Measurements from ENCODE around the gene NF1. TPM values are rescaled to one million over a fixed set of nuclear protein-coding genes. Genes with fewer than 3 reads are reported as not detected.
"Not testable (repeated sequence)": the region's sequence is repeated elsewhere in the genome, so short reads cannot be mapped to it uniquely, and the experiment has no call there.

NF1 gene
- total RNA-seq, 1 donor, result 79.7 TPM

GRCh38 chr17:31381165-31381668 lies 286.4 kb downstream of the NF1 start:
- no peak for DNase-seq (ENCODE audit: low read depth)
- TF ChIP-seq, protein P1, sequence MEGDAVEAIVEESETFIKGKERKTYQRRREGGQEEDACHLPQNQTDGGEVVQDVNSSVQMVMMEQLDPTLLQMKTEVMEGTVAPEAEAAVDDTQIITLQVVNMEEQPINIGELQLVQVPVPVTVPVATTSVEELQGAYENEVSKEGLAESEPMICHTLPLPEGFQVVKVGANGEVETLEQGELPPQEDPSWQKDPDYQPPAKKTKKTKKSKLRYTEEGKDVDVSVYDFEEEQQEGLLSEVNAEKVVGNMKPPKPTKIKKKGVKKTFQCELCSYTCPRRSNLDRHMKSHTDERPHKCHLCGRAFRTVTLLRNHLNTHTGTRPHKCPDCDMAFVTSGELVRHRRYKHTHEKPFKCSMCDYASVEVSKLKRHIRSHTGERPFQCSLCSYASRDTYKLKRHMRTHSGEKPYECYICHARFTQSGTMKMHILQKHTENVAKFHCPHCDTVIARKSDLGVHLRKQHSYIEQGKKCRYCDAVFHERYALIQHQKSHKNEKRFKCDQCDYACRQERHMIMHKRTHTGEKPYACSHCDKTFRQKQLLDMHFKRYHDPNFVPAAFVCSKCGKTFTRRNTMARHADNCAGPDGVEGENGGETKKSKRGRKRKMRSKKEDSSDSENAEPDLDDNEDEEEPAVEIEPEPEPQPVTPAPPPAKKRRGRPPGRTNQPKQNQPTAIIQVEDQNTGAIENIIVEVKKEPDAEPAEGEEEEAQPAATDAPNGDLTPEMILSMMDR (IDR thresholded peaks at IDR 0.05; ENCODE audit: insufficient read depth, low read length), result no peak

GRCh38 chr17:31382668-31383275 lies 288.0 kb downstream of the NF1 start:
- not testable (repeated sequence) for DNase-seq (ENCODE audit: low read depth); H3K4me3 ChIP-seq (ENCODE audit: low read depth, low read length)

More at GRCh38 chr17:31381165-31381668, 286.4 kb downstream of the NF1 start:
- no peak overlapping the region for H3K4me3 ChIP-seq (ENCODE audit: low read depth, low read length)

DNA sequence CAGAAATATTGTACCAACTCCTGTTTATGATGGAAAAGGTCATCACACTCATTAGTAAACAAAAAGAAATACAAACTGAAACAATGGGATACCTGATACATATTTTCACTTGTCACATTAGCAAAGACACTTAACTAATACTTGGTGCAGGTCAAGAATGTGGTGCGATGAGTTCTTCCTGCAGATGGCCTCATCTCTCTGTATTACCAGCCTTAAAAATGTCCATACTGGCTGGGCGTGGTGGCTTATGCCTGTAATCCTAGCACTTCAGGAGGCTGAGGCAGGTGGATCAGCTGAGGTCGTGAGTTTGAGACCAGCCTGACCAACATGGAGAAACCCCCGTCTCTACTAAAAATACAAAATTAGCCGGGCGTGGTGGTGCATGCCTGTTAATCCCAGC lies 288.7 kb downstream of the NF1 start:
- H3K4me3 ChIP-seq (ENCODE audit: low read depth, low read length); DNase-seq (ENCODE audit: low read depth): not testable (repeated sequence)

- H3K4me3 ChIP-seq (ENCODE audit: low read depth, low read length), result no peak overlapping the region
- TF ChIP-seq, protein P1 (IDR thresholded peaks at IDR 0.05; ENCODE audit: insufficient read depth, low read length), result no peak
- peak; percentile 31 for DNase-seq (ENCODE audit: low read depth)
Observed at GRCh38 chr17:31385428-31386285, 290.9 kb downstream of the NF1 start.

GRCh38 chr17:31386542-31387075 lies 291.8 kb downstream of the NF1 start:
- DNase-seq (ENCODE audit: low read depth), result no peak
- H3K4me3 ChIP-seq (ENCODE audit: low read depth, low read length), result no peak overlapping the region
- TF ChIP-seq, protein P1 (IDR thresholded peaks at IDR 0.05; ENCODE audit: insufficient read depth, low read length), result no peak

- no peak overlapping the region for H3K4me3 ChIP-seq (ENCODE audit: low read depth, low read length)
- no peak for DNase-seq (ENCODE audit: low read depth)
- TF ChIP-seq, protein P1 (IDR thresholded peaks at IDR 0.05; ENCODE audit: insufficient read depth, low read length), result no peak
Observed at GRCh38 chr17:31387438-31387837, 292.7 kb downstream of the NF1 start.

DNA sequence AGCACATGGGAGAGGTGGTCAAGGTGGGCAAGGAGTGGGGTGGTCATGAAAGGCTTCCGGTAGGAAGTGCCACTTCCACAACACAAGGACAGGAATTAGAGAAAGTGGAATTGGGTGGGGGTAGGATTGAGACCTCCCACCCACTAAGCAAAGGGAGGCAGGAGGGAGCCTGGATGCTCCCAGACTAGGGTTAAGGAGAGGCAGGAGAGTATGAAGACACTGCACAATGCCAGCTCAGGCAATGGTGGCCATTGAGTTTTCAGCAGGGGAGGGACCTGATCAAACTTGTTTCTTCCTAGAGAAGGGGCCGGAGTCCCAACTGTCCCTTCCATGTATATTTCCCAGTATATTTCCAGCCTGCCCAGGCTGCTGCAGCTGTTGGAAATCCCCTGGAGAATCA lies 293.6 kb downstream of the NF1 start:
- TF ChIP-seq, protein P1 (IDR thresholded peaks at IDR 0.05; ENCODE audit: insufficient read depth, low read length), result no peak
- no peak overlapping the region for H3K4me3 ChIP-seq (ENCODE audit: low read depth, low read length)
- no peak for DNase-seq (ENCODE audit: low read depth)
